ENCODE results near the gene ANKFY1. TPM values are rescaled to one million over a fixed set of nuclear protein-coding genes. Genes with fewer than 3 reads are reported as not detected.

ANKFY1 gene
- total and polyA plus RNA-seq, 2 donors (not counting 3 experiments of a cell fraction or from before 2014, with no cell fraction given): 30.6 to 51.1 TPM

DNA sequence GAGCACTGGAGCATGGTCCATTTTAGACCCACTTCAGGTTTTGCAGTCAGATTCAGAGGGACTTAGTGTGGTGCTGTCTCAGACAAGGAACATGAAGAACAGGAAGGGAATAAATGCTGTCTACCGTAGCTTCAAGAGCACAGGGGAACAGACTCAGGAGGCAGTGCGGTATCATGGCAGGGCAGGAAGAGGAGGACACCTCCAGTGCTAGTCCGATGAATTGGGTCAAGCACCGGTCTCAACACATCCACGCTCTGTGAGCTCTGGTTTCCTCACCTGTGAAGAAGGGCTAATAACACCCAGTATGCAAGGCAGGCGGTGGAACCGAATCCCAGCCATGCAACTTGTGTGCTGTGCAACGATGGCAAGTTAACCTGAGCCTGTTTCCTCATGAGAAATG is 3.6 kb upstream of the ANKFY1 start:
- no peak for DNase-seq (ENCODE audit: low read depth, low spot score)
- Histone ChIP-seq H3K27me3 (ENCODE audit: control insufficient read depth in 2 of 2, insufficient read depth in 2 of 2, low read length in 2 of 2) (no peaks in the 10 kb centered on the region), H3K79me2 (ENCODE audit: control insufficient read depth, insufficient read depth, low read length) (peaks cover 13% of the 10 kb centered on the region), H3K36me3 (ENCODE audit: control insufficient read depth in 2 of 2, extremely low read depth in 1 of 2, insufficient read depth in 2 of 2, low read length in 2 of 2) (peaks cover 2 to 9% of the 10 kb centered on the region in 2 experiments), H3K4me3 (replicated peaks in 1 of 3; ENCODE audit: insufficient read depth in 1 of 3, low read depth in 1 of 3, low read length in 3 of 3) (no peak overlapping the region), H4K20me1 (replicated peaks; ENCODE audit: control insufficient read depth, extremely low read depth, insufficient read depth, low read length) (peaks cover 2% of the 10 kb centered on the region), H3K9me1 (replicated peaks; ENCODE audit: control insufficient read depth, extremely low read depth, insufficient read depth, low read length) (no peaks in the 10 kb centered on the region), H3K27ac (ENCODE audit: insufficient read depth, low read depth, low read length) (no peak overlapping the region), H3K9me3 (replicated peaks; ENCODE audit: control insufficient read depth, insufficient read depth, low read length) (no peaks in the 10 kb centered on the region), H3K4me1 (ENCODE audit: control insufficient read depth, extremely low read depth, insufficient read depth, low read length) (peaks cover 13% of the 10 kb centered on the region), H3K9ac (replicated peaks; ENCODE audit: extremely low read depth, insufficient read depth, low read length) (no peak overlapping the region), H3K4me2 (ENCODE audit: insufficient read depth, low read length) (no peak overlapping the region), H2AFZ (ENCODE audit: low read depth, low read length) (no peak overlapping the region)
- intact Hi-C loops (cut with micrococcal nuclease): no loop called here
- ChIA-PET POLR2A (no interaction called here), CTCF (interaction anchor here (0.8 to 1.7 kb wide), 2 partner anchors 28 to 37 kb away, joined by 3 to 5 read pairs; no protein-coding TSS in a partner anchor)
- TF ChIP-seq GATA2 (IDR thresholded peaks at IDR 0.05; ENCODE audit: insufficient read depth, insufficient read length, low read depth, low read length) (no peak), MYC (IDR thresholded peaks at IDR 0.05; ENCODE audit: low read depth, low read length) (no peak), EZH2 (IDR thresholded peaks at IDR 0.05; ENCODE audit: borderline replicate concordance, low read depth, low read length, severe bottlenecking) (no peak), POLR2A (IDR thresholded peaks at IDR 0.05; ENCODE audit: low read depth, low read length) (no peak), POLR2AphosphoS5 (IDR thresholded peaks at IDR 0.05; ENCODE audit: insufficient read depth, low read depth, low read length) (no peak), JUN (IDR thresholded peaks at IDR 0.05; ENCODE audit: borderline replicate concordance, insufficient read depth, insufficient read length, low read depth) (no peak), FOS (IDR thresholded peaks at IDR 0.05; ENCODE audit: borderline replicate concordance, insufficient read depth, low read length) (no peak)
- TF ChIP-seq, protein P1, sequence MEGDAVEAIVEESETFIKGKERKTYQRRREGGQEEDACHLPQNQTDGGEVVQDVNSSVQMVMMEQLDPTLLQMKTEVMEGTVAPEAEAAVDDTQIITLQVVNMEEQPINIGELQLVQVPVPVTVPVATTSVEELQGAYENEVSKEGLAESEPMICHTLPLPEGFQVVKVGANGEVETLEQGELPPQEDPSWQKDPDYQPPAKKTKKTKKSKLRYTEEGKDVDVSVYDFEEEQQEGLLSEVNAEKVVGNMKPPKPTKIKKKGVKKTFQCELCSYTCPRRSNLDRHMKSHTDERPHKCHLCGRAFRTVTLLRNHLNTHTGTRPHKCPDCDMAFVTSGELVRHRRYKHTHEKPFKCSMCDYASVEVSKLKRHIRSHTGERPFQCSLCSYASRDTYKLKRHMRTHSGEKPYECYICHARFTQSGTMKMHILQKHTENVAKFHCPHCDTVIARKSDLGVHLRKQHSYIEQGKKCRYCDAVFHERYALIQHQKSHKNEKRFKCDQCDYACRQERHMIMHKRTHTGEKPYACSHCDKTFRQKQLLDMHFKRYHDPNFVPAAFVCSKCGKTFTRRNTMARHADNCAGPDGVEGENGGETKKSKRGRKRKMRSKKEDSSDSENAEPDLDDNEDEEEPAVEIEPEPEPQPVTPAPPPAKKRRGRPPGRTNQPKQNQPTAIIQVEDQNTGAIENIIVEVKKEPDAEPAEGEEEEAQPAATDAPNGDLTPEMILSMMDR (IDR thresholded peaks at IDR 0.05; ENCODE audit: extremely low read depth in 1 of 2, insufficient read depth in 1 of 2, low read depth in 1 of 2, low read length in 2 of 2): no peak
- TF ChIP-seq, protein P2, sequence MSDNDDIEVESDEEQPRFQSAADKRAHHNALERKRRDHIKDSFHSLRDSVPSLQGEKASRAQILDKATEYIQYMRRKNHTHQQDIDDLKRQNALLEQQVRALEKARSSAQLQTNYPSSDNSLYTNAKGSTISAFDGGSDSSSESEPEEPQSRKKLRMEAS (IDR thresholded peaks at IDR 0.05; ENCODE audit: insufficient read depth, insufficient read length): no peak
- FAIRE-seq: no peak
- dilution Hi-C loops (cut with MboI; ENCODE audit: extremely low pct_ligation_motif_present, low sequenced_read_pairs): no loop called here
- no TSS peak for BruUV-seq (replicated peaks)

Measured in endothelial cell of umbilical vein (primary cell).